BJ (cell line): ENCODE data around the gene LRIG2. TPM values are rescaled to one million over a fixed set of nuclear protein-coding genes. Genes with fewer than 3 reads are reported as not detected.

Experiments used
- CTCF ChIA-PET: fragments of 350-600 bp; formaldehyde crosslinking; extraction: SDS; loops from one replicate; lab custom pipeline; 2021; ENCODE audit warnings: antibody characterized with exemption, inconsistent platforms; lab: Yijun Ruan, JAX
- POLR2A ChIA-PET: fragments of 300-600 bp; sonication (Branson Sonifier 250); formaldehyde crosslinking; extraction: SDS; loops from one replicate; lab custom pipeline; 2021; ENCODE audit warnings: antibody characterized with exemption; lab: Charles Lee
- DNase-seq: peaks from one replicate; pipeline ENCODE4 v3.0.0-alpha.2; 2011; ENCODE audit warnings: low read depth
- H3K27me3 ChIP-seq: 2 replicates; pipeline ENCODE4 v1.6.0; 2011; ENCODE audit warnings: low read length; ENCODE audit not compliant: control insufficient read depth, insufficient read depth
- H3K36me3 ChIP-seq: 2 replicates; pipeline ENCODE4 v1.5.1; 2011; ENCODE audit warnings: low read length; ENCODE audit not compliant: control insufficient read depth, insufficient read depth
- H3K4me3 ChIP-seq: 2 replicates; pipeline ENCODE4 v1.5.1; 2011; ENCODE audit warnings: low read depth, mild to moderate bottlenecking, control low read depth, low read length
- polyA plus RNA-seq: library from polyadenylated mRNA; depleted of rRNA; stranded (reverse); fragments of >200 nt; gene quantifications from 2 replicates; pipeline ENCODE4 v1.2.3, GENCODE V29; 2011
- TF ChIP-seq, protein P1 (sequence below): IDR thresholded peaks from 2 replicates; pipeline ENCODE4 v1.5.1; 2011; ENCODE audit warnings: low read depth, mild to moderate bottlenecking, control low read depth, inconsistent platforms, low read length, moderate library complexity; ENCODE audit not compliant: insufficient read depth

Gene LRIG2
- polyA plus RNA-seq, 1 experiment, result 5.3 TPM

DNA sequence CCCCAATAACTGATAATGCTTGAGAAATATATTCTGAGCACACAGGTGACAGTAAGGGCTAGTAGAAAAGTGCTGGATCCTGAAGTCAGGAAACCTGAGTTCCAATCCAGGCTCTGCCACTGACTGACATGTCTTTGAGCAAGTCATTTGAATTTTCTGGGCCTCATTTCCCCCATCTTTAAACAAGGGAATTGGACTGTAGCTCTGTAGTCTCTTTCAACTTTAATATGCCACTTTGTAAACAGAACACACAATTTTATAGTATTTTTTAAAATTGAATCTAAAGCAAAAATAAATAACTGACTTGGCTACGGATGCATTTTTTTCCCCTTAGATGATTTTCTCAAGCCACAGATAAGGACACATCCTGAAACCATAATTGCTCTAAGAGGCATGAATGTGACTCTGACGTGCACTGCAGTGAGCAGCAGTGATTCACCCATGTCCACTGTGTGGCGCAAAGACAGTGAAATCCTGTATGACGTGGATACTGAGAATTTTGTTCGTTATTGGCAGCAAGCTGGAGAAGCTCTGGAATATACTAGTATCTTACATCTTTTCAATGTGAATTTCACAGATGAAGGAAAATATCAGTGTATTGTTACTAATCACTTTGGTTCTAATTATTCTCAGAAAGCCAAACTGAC is 37.0 kb downstream of the LRIG2 start:
- Histone ChIP-seq H3K36me3 (peaks cover 6% of the 10 kb centered on the region), H3K4me3 (no peak overlapping the region), H3K27me3 (no peaks in the 10 kb centered on the region)
- peak; percentile 93 for DNase-seq
- POLR2A ChIA-PET, result no interaction called here
- CTCF ChIA-PET, result interaction anchor here (1.3 kb wide), 1 partner anchor 569 kb away, joined by 4 read pairs; no protein-coding TSS in a partner anchor
- TF ChIP-seq, protein P1, sequence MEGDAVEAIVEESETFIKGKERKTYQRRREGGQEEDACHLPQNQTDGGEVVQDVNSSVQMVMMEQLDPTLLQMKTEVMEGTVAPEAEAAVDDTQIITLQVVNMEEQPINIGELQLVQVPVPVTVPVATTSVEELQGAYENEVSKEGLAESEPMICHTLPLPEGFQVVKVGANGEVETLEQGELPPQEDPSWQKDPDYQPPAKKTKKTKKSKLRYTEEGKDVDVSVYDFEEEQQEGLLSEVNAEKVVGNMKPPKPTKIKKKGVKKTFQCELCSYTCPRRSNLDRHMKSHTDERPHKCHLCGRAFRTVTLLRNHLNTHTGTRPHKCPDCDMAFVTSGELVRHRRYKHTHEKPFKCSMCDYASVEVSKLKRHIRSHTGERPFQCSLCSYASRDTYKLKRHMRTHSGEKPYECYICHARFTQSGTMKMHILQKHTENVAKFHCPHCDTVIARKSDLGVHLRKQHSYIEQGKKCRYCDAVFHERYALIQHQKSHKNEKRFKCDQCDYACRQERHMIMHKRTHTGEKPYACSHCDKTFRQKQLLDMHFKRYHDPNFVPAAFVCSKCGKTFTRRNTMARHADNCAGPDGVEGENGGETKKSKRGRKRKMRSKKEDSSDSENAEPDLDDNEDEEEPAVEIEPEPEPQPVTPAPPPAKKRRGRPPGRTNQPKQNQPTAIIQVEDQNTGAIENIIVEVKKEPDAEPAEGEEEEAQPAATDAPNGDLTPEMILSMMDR, result peak; percentile 46

DNA sequence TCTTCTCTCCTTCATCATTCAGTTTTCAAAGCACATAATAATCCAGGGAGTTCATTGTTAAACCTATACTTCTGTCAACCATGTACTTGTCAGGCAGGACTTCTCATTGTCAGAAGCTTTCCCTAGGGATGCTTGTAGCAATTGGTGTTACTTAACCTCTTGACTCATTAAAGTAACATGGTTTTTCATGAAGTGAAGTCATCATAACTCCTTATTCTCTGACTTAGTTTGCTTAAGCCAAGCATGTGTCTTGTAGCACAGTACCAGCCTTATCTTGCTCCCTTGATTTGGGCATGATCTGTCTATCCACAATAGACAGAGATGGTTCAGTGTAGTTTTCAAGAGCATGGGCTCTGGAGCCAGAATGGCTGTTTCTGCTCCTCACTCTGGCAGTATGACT is 45.3 kb downstream of the LRIG2 start:
- TF ChIP-seq, protein P1, result no peak
- no peak for DNase-seq
- no peak overlapping the region for H3K4me3 ChIP-seq
- no peaks in the 10 kb centered on the region for H3K27me3 ChIP-seq
- POLR2A ChIA-PET, result no interaction called here
- CTCF ChIA-PET, result no interaction called here
- H3K36me3 ChIP-seq, result peaks cover 18% of the 10 kb centered on the region

DNA sequence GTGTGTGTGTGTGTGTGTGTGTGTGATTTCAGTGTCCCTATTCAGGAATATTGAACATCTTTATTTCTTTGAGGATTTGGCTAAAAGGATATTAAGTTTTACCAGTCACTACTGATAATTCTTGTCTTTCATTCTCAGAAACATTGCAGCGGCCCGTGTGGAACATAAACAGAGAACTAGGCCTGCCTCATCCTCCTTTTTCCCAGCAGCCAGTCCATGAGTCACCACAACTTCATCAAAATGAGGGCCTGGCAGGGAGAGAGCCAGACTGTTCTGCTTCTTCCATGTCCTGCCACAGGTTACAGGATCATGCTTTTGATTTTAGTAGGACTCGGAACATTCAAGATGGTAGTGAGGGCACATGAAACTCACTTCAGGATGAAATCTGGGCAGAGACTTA is 50.7 kb downstream of the LRIG2 start:
- TF ChIP-seq, protein P1, result no peak
- DNase-seq, result no peak
- ChIA-PET POLR2A (no interaction called here), CTCF (interaction anchor here (0.6 kb wide), 1 partner anchor 96 kb away, joined by 3 read pairs; no protein-coding TSS in a partner anchor)
- no peak overlapping the region for H3K4me3 ChIP-seq
- H3K36me3 ChIP-seq, result peaks cover 16% of the 10 kb centered on the region
- no peaks in the 10 kb centered on the region for H3K27me3 ChIP-seq

DNA sequence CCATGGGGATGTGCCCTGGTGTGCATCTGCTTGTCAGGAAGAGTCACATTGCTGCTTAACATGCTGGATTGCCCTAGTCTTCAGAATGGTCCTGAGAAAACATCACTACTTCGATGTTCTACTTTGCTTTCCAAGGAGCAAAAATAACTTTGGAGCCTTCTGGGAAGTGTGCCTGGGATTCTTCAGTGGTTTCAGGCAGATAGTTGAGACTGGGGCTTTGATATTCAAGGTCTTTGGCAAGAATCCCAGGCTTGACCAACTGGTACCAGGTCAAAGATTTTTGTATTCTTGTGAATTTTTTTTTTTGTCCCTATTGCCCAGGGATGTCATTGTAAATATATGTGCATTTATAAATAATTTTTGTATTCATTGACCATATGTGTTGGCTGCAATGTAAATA is 51.4 kb downstream of the LRIG2 start:
- Histone ChIP-seq H3K27me3 (no peaks in the 10 kb centered on the region), H3K4me3 (no peak overlapping the region), H3K36me3 (peaks cover 13% of the 10 kb centered on the region)
- ChIA-PET POLR2A (no interaction called here), CTCF (interaction anchor here (0.9 kb wide), 1 partner anchor 15 kb away, joined by 5 read pairs; no protein-coding TSS in a partner anchor)
- TF ChIP-seq, protein P1, result no peak
- DNase-seq, result no peak

DNA sequence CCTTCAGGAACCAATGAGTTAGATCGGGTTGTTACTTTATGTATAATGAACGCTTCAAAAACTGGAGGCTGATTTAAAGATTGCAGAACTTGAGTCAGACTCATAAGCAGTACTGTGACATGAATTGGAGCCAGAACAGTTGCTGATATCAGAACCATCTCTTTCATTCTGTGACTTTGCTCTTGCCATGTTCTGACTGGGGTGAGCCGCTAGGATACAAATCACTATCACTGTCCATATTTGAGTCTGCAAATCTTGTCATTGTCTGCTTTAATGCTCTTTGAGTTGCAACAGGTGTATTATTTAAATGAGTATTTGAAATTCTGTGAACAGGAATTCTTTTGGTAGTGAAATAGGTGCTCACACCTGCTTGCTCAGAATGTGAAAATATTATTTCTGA is 52.5 kb downstream of the LRIG2 start:
- TF ChIP-seq, protein P1, result no peak
- ChIA-PET CTCF (interaction anchor here (0.5 to 0.9 kb wide), 3 partner anchors 14 to 1751 kb away, joined by 3 to 5 read pairs (median 3); no protein-coding TSS in a partner anchor), POLR2A (no interaction called here)
- DNase-seq, result no peak
- Histone ChIP-seq H3K27me3 (no peaks in the 10 kb centered on the region), H3K36me3 (peaks cover 12% of the 10 kb centered on the region), H3K4me3 (no peak overlapping the region)
